H1 (cell line): ENCODE data around the gene SMAD7. TPM values are rescaled to one million over a fixed set of nuclear protein-coding genes. Genes with fewer than 3 reads are reported as not detected.
A peak's percentile ranks its signal among the peaks of the same experiment; 100 is the strongest.

ENCODE experiments used
- HDAC2 ChIP-seq, 2 experiments: fragments of 300-600 bp in 1 of 2; sonication (generic) in 1 of 2; IDR thresholded peaks; 2 replicates each; pipeline ENCODE4 v1.6.1; 2011 to 2012; ENCODE audit warnings: low read depth in 2 of 2, low read length in 2 of 2, mild to moderate bottlenecking in 2 of 2, moderate library complexity in 2 of 2, borderline replicate concordance in 1 of 2, inconsistent platforms in 1 of 2
- polyA plus RNA-seq, 7 experiments: library from polyadenylated mRNA; depleted of rRNA in 3 of 7; stranded (reverse) in 5 of 7; unstranded in 2 of 7; fragments of >200 nt in 5 of 7; fragments of 200-250 nt in 2 of 7; gene quantifications; 1 replicate in 5 of 7; 2 replicates in 1 of 7; 4 replicates in 1 of 7; pipeline versions ENCODE4 v1.2.1 to v1.2.3, GENCODE V29; 2011 to 2013; ENCODE audit warnings: missing spikeins in 2 of 7, mixed read lengths in 2 of 7
- total RNA-seq: library from RNA; stranded (reverse); fragmentation: NEBNext Ultra II Directional; extraction: Animal tissue kit (Norgen Biotek cat#: 25700); gene quantifications from 2 replicates; pipeline ENCODE4 v1.2.1, GENCODE V29; 2021
- TF ChIP-seq, protein P1 (sequence below), 3 experiments: IDR thresholded peaks; 1 replicate in 2 of 3; 2 replicates in 1 of 3; pipeline versions ENCODE4 v1.5.1 to v1.6.1; 2011; ENCODE audit warnings: low read length in 3 of 3, mild to moderate bottlenecking in 3 of 3, inconsistent platforms in 2 of 3, low read depth in 1 of 3, moderate library complexity in 1 of 3; ENCODE audit not compliant: insufficient read depth in 1 of 3; ENCODE audit errors: control extremely low read depth in 1 of 3

SMAD7 gene
- total and polyA plus RNA-seq, 2 of the 8 experiments (the other 6 are each of a cell fraction or from before 2014, with no cell fraction given) = 6.5 to 15.5 TPM

DNA sequence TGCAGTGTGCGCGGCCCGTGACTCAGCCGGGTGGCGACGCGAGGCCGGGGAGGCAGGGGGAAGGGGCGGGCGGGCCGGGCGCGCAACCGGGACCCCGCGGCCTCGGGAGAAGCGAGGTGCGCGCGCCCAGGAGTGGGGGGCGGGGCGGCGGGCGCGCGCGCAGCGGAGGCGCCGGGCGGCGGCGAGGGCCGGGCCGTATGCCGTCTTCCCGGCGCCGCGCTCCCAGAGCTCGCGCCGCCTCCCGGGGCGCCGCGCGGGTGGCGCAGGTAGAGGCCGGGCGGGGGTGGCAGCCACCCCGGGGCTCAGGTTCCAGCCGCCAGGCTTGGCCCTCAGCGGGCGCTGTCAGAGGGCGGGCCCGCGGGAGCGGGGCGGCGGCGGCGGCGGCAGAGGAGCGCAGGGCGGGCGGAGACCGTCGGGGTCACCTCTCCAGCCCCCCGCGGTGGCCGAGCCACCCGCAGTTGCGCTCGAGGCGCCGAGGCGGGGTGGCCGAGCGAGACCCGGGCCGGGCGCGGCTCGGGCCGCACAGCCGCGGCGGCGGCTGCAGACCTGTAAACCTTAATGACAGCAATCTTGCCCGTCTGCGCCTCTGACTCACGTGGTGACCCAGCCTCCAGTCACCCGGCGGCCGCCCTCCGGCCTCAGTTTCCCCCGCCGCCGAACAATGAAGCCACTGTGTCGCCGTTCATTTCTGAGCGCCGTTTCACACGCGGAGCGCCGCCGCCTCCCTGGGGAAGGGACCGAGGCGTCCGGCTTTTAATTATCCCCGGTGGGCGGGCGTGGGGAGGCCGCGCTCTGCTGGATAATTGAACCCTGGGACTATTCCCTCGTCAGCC, 25.3 kb upstream of the SMAD7 start (continued):
- TF ChIP-seq, protein P1, sequence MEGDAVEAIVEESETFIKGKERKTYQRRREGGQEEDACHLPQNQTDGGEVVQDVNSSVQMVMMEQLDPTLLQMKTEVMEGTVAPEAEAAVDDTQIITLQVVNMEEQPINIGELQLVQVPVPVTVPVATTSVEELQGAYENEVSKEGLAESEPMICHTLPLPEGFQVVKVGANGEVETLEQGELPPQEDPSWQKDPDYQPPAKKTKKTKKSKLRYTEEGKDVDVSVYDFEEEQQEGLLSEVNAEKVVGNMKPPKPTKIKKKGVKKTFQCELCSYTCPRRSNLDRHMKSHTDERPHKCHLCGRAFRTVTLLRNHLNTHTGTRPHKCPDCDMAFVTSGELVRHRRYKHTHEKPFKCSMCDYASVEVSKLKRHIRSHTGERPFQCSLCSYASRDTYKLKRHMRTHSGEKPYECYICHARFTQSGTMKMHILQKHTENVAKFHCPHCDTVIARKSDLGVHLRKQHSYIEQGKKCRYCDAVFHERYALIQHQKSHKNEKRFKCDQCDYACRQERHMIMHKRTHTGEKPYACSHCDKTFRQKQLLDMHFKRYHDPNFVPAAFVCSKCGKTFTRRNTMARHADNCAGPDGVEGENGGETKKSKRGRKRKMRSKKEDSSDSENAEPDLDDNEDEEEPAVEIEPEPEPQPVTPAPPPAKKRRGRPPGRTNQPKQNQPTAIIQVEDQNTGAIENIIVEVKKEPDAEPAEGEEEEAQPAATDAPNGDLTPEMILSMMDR (IDR thresholded peaks at IDR 0.05; ENCODE audit: control extremely low read depth in 1 of 3, insufficient read depth in 1 of 3, low read depth in 1 of 3, low read length in 3 of 3) = no peak
- peak in 1 of 2 experiments; percentile 34; a peak in 1 of 4 replicates for TF ChIP-seq HDAC2 (IDR thresholded peaks at IDR 0.05; ENCODE audit: borderline replicate concordance in 1 of 2, low read depth in 2 of 2, low read length in 2 of 2)
